ENCODE measurements around the gene TRIM69. TPM values are rescaled to one million over a fixed set of nuclear protein-coding genes. Genes with fewer than 3 reads are reported as not detected.

TRIM69 gene
- total and polyA plus RNA-seq, 2 of the 4 experiments (the other 2 are of a cell fraction), result 5.3 to 7.7 TPM

DNA sequence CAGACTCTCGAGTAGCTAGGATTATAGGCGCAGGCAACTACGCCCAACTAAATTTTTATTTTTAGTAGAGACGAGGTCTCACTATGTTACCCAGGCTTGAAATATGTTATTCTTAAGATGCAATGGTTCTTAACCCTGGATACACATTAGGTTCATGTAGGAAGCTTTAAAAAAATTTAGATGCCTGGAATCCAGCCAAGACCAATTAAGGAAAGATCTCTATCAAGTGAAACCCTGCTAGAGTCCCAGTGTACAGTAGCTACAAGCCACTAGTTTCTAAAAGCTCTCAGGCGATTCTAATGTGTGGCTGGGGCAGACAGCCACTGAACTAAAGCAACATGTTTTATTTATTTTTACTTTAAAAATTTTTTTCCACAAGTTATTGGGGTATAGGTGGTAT lies 33.2 kb downstream of the TRIM69 start:
- ATAC-seq (ENCODE audit: low read depth), result no peak
- no peak for DNase-seq
- H2BK5ac ChIP-seq (ENCODE audit: low read depth, low read length, poor library complexity, severe bottlenecking), result no peak overlapping the region
- H3K4ac ChIP-seq (ENCODE audit: low read depth, low read length), result no peak overlapping the region
- no peak overlapping the region for H2AK5ac ChIP-seq (ENCODE audit: low read depth, low read length)
- no peaks in the 10 kb centered on the region for H4K20me1 ChIP-seq (ENCODE audit: insufficient read depth, low read length)
- H2AFZ ChIP-seq (replicated peaks; ENCODE audit: low read length, poor library complexity), result no peak overlapping the region
- no peak overlapping the region for H3K56ac ChIP-seq (ENCODE audit: extremely low read depth, insufficient read depth, low read length)
- H3K9me3 ChIP-seq (ENCODE audit: control insufficient read depth, insufficient read depth, low read length), result 0 out of 2 replicates have a peak, but pooled peaks cover 2% of the 10 kb centered on the region
- H2BK20ac ChIP-seq (ENCODE audit: low read depth, low read length), result no peak overlapping the region
- H3K27me3 ChIP-seq (ENCODE audit: control insufficient read depth, insufficient read depth, low read length), result peaks cover 1% of the 10 kb centered on the region; the same call in 1 of the 2 replicates
- dilution Hi-C loops (cut with HindIII; ENCODE audit: low sequenced_read_pairs, unreplicated experiment) (no loop called here), in situ Hi-C loops (cut with MboI; ENCODE audit: low sequenced_read_pairs) (no loop called here), intact Hi-C loops (cut with micrococcal nuclease) (no loop called here)
- no peaks in the 10 kb centered on the region for H3K36me3 ChIP-seq (ENCODE audit: control insufficient read depth, insufficient read depth, low read length)
- H3K4me3 ChIP-seq (ENCODE audit: insufficient read depth, low read depth, low read length), result no peak overlapping the region
- no peak overlapping the region for H4K91ac ChIP-seq (ENCODE audit: insufficient read depth, low read depth, low read length)
- whole genome bisulfite sequencing, 2 experiments (ENCODE audit: extremely low coverage in 2 of 2, insufficient read length in 1 of 2), result no CpG with 5 or more reads among the region's 5 CpGs
- CTCF ChIA-PET, result no interaction called here
- no peak overlapping the region for H3K18ac ChIP-seq (ENCODE audit: low read depth, low read length)
- H2AK9ac ChIP-seq (replicated peaks; ENCODE audit: low read depth, low read length, poor library complexity), result no peak overlapping the region
- H4K5ac ChIP-seq (ENCODE audit: low read depth, low read length), result no peak overlapping the region
- no peak overlapping the region for H3K14ac ChIP-seq (replicated peaks; ENCODE audit: low read depth, low read length)
- no peak overlapping the region for H3K4me2 ChIP-seq (ENCODE audit: low read depth, low read length)
- no peak overlapping the region for H4K8ac ChIP-seq (ENCODE audit: low read depth in 2 of 2, low read length in 2 of 2)
- POLR2A ChIA-PET (ENCODE audit: unreplicated experiment), result no interaction called here
- TF ChIP-seq CEBPB (IDR thresholded peaks at IDR 0.05; ENCODE audit: low read depth, low read length), result no peak
- TF ChIP-seq, protein P1, sequence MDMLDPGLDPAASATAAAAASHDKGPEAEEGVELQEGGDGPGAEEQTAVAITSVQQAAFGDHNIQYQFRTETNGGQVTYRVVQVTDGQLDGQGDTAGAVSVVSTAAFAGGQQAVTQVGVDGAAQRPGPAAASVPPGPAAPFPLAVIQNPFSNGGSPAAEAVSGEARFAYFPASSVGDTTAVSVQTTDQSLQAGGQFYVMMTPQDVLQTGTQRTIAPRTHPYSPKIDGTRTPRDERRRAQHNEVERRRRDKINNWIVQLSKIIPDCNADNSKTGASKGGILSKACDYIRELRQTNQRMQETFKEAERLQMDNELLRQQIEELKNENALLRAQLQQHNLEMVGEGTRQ (IDR thresholded peaks at IDR 0.05; ENCODE audit: low read depth, low read length), result no peak
- TF ChIP-seq, protein P2, sequence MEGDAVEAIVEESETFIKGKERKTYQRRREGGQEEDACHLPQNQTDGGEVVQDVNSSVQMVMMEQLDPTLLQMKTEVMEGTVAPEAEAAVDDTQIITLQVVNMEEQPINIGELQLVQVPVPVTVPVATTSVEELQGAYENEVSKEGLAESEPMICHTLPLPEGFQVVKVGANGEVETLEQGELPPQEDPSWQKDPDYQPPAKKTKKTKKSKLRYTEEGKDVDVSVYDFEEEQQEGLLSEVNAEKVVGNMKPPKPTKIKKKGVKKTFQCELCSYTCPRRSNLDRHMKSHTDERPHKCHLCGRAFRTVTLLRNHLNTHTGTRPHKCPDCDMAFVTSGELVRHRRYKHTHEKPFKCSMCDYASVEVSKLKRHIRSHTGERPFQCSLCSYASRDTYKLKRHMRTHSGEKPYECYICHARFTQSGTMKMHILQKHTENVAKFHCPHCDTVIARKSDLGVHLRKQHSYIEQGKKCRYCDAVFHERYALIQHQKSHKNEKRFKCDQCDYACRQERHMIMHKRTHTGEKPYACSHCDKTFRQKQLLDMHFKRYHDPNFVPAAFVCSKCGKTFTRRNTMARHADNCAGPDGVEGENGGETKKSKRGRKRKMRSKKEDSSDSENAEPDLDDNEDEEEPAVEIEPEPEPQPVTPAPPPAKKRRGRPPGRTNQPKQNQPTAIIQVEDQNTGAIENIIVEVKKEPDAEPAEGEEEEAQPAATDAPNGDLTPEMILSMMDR (conservative IDR thresholded peaks at IDR 0.05; ENCODE audit: low read depth, low read length), result no peak
- TF ChIP-seq MAZ (IDR thresholded peaks at IDR 0.05; ENCODE audit: borderline replicate concordance, low read depth, low read length), result no peak
- no peak for TF ChIP-seq RAD21 (IDR thresholded peaks at IDR 0.05; ENCODE audit: low read length)
- no peak for TF ChIP-seq SMC3 (IDR thresholded peaks at IDR 0.05; ENCODE audit: low read depth, low read length)
- TF ChIP-seq MXI1 (IDR thresholded peaks at IDR 0.05; ENCODE audit: borderline replicate concordance, low read depth, low read length), result no peak
- TF ChIP-seq NFE2L2 (IDR thresholded peaks at IDR 0.05; ENCODE audit: low read depth, low read length), result no peak
- no peak for TF ChIP-seq RCOR1 (IDR thresholded peaks at IDR 0.05; ENCODE audit: insufficient replicate concordance, low read length)
- TF ChIP-seq RFX5 (IDR thresholded peaks at IDR 0.05; ENCODE audit: low read depth, low read length), result no peak
- no peak for TF ChIP-seq FOS (IDR thresholded peaks at IDR 0.05; ENCODE audit: low read depth, low read length)
- no peak overlapping the region for H3K9ac ChIP-seq (ENCODE audit: low read depth, low read length)
- H3K27ac ChIP-seq (ENCODE audit: insufficient read depth, low read length), result no peak overlapping the region
- no peaks in the 10 kb centered on the region for H3K9me1 ChIP-seq (ENCODE audit: insufficient read depth, low read length)
- no peak overlapping the region for H2BK15ac ChIP-seq (ENCODE audit: low read depth, low read length)
- no TSS peak for BruUV-seq (replicated peaks)
- no peaks in the 10 kb centered on the region for H3K79me1 ChIP-seq (ENCODE audit: low read depth in 1 of 2, low read length in 2 of 2)
- no peak overlapping the region for H2BK120ac ChIP-seq (ENCODE audit: low read depth, low read length)
- H3K4me1 ChIP-seq (ENCODE audit: control insufficient read depth, insufficient read depth, low read length), result no peaks in the 10 kb centered on the region
- H3K23ac ChIP-seq (ENCODE audit: low read depth, low read length), result no peak overlapping the region

Data from IMR-90 (cell line).